PFSK-1 (cell line): ENCODE results near the gene PERM1.

Experiments used
- FOXP2 ChIP-seq: optimal IDR thresholded peaks from 2 replicates; pipeline ENCODE3; 2011; ENCODE audit warnings: borderline replicate concordance, control low read depth, inconsistent platforms; ENCODE audit not compliant: insufficient read depth; ENCODE audit errors: extremely low read length, extremely low read depth
- POLR2AphosphoS5 ChIP-seq: IDR thresholded peaks from 2 replicates; pipeline ENCODE4 v1.6.1; 2012; ENCODE audit warnings: low read depth, mild to moderate bottlenecking, control low read depth, low read length, moderate library complexity
- SIN3A ChIP-seq: IDR thresholded peaks from 2 replicates; pipeline ENCODE4 v1.6.1; 2012; ENCODE audit warnings: mild to moderate bottlenecking, low read length, moderate library complexity, borderline replicate concordance; ENCODE audit not compliant: insufficient read depth
- TAF1 ChIP-seq: IDR thresholded peaks from 2 replicates; pipeline ENCODE4 v1.6.1; 2012; ENCODE audit warnings: low read length, control low read depth, borderline replicate concordance; ENCODE audit not compliant: insufficient read depth
- TF ChIP-seq, protein P1 (sequence below), 2 experiments: IDR thresholded peaks; 2 replicates each; pipeline versions ENCODE4 v1.6.1 to v1.8.0; 2011 to 2012; ENCODE audit warnings: low read depth in 2 of 2, low read length in 2 of 2, control low read depth in 1 of 2, inconsistent platforms in 1 of 2, mild to moderate bottlenecking in 1 of 2, moderate library complexity in 1 of 2; ENCODE audit not compliant: insufficient read depth in 1 of 2

Gene PERM1

DNA sequence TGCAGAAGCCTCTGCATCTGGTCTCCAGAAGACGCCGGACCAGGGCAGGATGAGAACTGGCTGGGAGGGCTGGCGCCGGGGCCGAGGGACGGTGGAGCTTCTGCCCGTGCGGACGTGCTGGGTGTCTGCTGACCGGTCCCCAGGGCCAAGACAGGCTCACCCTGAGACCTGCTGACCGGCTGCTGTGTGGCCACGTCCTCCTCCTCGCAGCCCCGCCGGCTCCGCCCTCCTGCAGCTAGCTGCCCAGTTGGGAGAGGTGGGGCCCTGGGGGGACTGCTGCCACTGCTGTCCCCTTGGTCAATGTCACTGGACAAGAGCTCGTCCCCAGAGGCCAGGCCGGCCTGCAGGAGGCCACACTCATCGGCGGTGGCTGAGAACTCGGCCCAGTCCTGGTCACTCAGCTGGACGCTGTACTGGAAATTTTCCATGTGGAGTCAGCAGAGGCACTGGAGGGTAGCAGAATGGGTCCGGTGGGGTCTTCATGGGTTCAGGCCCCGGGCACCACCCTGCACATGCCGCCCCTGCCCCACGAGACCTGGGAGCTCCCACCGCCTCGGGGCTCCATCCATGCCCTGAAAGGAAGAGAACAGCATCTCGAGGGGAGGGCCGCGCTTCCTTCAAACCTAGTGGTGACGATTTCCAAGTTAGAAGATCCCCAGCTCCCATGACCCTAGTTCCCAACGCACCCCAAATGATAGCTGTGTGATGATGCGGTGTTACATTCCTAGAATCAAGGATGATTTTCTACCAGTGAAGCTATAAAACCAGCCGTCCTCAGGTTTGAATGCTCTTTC, 1.1 kb downstream of the PERM1 start:
- TF ChIP-seq FOXP2 (no peak), TAF1 (no peak), SIN3A (no peak), POLR2AphosphoS5 (no peak)
- TF ChIP-seq, protein P1, sequence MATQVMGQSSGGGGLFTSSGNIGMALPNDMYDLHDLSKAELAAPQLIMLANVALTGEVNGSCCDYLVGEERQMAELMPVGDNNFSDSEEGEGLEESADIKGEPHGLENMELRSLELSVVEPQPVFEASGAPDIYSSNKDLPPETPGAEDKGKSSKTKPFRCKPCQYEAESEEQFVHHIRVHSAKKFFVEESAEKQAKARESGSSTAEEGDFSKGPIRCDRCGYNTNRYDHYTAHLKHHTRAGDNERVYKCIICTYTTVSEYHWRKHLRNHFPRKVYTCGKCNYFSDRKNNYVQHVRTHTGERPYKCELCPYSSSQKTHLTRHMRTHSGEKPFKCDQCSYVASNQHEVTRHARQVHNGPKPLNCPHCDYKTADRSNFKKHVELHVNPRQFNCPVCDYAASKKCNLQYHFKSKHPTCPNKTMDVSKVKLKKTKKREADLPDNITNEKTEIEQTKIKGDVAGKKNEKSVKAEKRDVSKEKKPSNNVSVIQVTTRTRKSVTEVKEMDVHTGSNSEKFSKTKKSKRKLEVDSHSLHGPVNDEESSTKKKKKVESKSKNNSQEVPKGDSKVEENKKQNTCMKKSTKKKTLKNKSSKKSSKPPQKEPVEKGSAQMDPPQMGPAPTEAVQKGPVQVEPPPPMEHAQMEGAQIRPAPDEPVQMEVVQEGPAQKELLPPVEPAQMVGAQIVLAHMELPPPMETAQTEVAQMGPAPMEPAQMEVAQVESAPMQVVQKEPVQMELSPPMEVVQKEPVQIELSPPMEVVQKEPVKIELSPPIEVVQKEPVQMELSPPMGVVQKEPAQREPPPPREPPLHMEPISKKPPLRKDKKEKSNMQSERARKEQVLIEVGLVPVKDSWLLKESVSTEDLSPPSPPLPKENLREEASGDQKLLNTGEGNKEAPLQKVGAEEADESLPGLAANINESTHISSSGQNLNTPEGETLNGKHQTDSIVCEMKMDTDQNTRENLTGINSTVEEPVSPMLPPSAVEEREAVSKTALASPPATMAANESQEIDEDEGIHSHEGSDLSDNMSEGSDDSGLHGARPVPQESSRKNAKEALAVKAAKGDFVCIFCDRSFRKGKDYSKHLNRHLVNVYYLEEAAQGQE (IDR thresholded peaks at IDR 0.05; ENCODE audit: insufficient read depth in 1 of 2, low read depth in 2 of 2, low read length in 2 of 2): no peak

DNA sequence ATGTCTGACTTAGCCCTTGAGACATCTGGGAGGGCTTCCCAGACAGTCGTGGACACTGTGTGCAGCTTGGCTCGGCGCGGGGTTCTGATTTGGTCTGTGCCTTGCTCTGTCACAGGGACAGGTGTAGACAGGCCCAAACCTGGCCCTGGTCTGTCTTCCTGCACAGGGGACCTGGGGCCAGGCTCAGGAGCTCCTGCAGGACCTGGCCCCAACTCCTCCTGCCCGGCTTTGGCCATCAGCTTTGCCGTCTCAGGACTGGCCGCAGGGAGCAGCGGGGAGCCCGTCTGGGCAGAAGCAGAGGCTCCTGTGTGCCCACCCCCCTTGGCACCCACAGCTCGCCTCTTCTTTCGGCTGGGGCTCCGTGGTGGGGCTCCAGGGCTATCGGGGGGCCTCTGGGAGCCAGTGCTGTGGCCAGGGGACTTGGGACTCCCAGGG, 1.7 kb downstream of the PERM1 start:
- no peak for TF ChIP-seq SIN3A
- TF ChIP-seq POLR2AphosphoS5: no peak
- TF ChIP-seq FOXP2: no peak
- TF ChIP-seq TAF1: no peak
- TF ChIP-seq, protein P1 (IDR thresholded peaks at IDR 0.05; ENCODE audit: insufficient read depth in 1 of 2, low read depth in 2 of 2, low read length in 2 of 2): no peak

DNA sequence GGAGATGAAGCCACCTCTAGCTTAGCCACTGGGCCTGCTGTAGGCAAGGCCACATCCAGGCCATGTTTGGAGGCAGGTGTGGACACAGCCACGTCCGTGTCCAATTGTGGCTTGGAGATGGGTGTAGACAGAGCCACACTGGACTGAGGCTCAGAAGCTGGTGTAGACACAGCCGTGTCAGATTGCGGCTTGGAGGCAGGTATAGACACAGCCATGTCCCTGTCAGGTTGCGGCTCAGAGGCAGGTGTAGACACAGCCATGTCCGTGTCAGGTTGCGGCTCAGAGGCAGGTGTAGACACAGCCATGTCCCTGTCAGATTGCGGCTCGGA, 2.2 kb downstream of the PERM1 start:
- no peak for TF ChIP-seq POLR2AphosphoS5
- no peak for TF ChIP-seq FOXP2
- TF ChIP-seq, protein P1 (IDR thresholded peaks at IDR 0.05; ENCODE audit: insufficient read depth in 1 of 2, low read depth in 2 of 2, low read length in 2 of 2): no peak
- no peak for TF ChIP-seq TAF1
- no peak for TF ChIP-seq SIN3A

DNA sequence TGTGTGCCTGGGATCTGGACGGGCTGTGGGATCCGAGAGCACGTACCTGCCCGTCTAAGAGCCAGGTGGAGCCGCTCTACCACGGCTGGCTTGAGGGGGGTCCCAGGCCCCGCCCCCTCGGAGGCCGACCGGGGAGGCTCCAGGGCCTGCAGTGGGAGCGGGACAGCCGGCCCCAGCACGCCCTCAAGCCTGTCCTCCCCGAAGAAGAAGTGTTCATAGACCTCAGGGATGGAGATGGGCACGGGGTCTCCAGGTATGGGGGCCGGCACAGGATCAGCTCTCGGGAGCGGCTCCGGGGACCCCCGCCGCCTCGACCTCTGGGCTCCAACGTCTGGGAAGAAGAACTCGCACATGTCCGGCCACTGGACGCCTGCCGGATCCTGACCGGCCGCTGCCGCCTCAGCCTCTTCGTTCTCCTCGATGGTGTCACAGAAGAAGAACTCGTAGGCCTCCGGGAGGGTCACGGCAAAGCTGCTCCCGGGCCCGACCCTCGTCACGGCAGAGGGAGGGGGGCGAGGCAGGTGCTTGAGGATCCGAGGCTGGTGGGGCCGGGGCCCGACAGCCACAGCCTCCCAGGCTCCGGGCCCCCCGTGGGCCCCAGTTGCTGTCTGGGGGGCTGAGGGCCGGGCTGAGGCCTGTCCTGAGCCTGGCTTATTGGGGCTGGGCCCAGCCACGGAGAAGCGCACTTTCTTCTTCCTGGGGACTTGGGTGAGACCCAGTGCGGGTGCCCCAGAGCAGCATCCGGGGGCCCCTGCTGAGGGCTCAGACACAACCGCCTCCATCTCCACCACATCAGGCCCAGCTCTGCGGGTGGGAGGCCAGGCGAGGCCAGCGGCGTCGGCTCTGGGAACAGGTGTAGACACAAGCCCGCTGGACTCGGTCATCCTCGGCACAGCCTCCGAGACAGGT, 2.8 kb downstream of the PERM1 start:
- no peak for TF ChIP-seq FOXP2
- no peak for TF ChIP-seq SIN3A
- no peak for TF ChIP-seq TAF1
- TF ChIP-seq, protein P1 (IDR thresholded peaks at IDR 0.05; ENCODE audit: insufficient read depth in 1 of 2, low read depth in 2 of 2, low read length in 2 of 2): no peak
- no peak for TF ChIP-seq POLR2AphosphoS5
